Measurements from ENCODE around the gene TOR2A.

The TOR2A gene

GRCh38 chr9:127717766-127718165 is 17.3 kb downstream of the TOR2A start:
- DNase-seq, result no peak

DNA sequence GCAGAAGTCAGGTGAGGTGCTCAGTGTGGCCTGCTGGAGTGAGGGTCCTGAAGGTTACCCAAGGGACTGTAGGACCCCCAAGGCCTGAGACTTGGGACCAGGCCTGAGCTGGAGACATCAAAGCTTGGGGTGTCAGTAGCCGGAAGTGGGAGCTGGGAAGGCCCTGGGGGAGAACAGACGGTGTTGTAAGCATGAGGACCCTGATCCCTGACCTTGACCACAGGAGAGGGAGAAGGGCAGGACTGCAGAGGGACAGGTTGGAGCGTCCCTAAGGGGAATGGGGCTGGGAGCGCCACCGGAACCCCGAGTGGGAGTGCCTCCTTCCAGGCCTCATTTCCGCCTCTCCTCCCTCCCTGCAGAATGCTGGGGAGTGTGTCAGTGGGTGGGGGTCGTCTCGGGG is 18.7 kb downstream of the TOR2A start:
- DNase-seq, result no peak

DNA sequence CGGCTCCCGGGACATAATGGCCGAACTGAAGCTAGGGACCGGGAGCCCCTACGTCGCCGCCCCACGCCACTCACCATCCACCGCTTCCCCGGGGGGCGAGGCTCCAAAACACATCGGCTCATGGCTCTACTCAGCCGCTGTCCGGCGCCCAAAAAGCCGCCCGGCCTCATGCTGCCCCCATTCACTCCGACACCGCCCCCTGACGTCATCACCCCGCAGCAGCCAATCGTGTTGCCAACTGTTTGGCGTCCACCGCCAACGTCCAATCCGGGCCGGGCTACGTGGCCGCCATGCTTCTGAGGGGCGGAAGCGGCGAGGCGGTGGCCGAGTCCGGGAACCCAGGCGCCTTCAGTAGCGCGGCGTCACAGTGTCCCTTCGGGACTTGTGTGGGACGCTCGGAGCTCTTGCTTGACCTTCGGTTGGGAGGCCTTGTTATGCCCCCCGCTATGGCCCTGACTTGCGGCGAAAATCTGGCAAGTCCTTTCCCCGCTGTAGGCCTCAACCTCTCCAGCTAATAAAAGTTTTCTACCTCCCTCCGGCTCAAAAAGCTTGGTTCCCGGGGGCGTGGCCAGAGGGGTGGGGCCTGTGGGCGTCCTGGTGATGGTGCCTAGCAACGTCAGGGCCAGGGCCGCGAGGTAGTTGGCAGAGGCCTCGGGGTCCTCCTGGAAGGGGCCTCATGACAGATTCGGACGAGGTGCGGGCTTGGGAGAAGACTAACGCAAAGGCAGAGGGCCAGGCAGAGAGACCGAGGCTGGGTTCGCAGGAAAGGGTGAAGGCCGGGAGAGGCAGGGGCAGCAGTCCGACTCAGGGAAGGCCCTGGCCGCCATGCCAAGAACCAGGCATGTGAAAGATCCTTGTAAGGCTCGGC is 19.4 kb downstream of the TOR2A start, which contains the start of the genes PTRH1 and TTC16:
Gene PTRH1, minus strand, starts transcription at position 194 of the 868 bp plus-strand sequence. Its CDS starts 24 bp downstream, at position 170.
Gene TTC16, plus strand, starts transcription at position 610 of the 868 bp plus-strand sequence. Its CDS starts 67 bp downstream, at position 677.
- peak; percentile 94 to 97 for DNase-seq

DNA sequence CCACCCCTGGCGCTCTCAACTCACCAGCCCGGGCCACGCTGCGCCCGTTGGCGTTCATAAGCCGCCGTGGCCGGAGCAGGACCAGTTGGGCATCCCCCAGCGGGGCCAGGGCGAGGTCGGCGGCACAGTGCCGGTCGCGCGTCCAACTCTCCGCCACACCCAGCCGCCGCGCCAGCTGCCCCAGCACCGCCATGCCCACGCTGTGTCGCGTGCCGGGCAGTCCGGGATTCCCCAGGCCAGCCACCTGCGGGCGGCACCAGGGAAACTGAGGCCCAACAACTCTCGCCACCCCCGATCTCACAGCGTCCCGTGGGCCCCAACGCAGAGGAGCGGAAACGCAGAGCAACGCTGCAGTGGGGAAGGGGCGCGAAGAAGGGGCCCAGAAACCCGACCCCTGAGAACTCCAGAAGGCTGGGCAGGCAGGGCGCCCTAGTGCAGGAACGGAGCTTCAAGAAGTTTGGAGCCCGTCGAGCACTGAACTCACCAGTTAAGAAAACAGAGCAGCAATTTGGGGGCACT is 20.1 kb downstream of the TOR2A start:
- DNase-seq, result no peak

- DNase-seq, result no peak
These were observed 20.9 kb downstream of the TOR2A start for GRCh38 chr9:127714020-127714750.

- DNase-seq, result no peak
These were observed 22.2 kb downstream of the TOR2A start for GRCh38 chr9:127712867-127713266.

DNA sequence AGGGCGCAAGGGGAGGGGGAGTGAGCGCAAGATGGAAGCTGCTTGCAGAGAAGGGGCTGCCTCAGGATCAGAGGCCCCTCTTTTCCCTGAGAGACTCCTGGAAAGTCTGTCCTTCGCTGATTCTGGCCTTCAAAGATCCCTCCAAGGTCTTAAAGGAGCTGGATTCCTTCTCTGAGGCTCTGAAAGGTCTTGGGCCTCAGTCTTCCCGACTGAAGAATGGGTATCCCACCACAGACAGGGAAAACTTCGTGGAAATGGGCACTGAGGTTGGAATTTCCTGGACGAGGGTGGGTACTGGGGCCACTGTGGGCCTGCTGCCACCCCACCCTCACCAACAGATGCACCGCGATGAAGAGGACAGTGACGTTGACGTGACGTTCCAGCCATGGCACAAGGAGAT is 22.7 kb downstream of the TOR2A start:
- no peak for DNase-seq

DNA sequence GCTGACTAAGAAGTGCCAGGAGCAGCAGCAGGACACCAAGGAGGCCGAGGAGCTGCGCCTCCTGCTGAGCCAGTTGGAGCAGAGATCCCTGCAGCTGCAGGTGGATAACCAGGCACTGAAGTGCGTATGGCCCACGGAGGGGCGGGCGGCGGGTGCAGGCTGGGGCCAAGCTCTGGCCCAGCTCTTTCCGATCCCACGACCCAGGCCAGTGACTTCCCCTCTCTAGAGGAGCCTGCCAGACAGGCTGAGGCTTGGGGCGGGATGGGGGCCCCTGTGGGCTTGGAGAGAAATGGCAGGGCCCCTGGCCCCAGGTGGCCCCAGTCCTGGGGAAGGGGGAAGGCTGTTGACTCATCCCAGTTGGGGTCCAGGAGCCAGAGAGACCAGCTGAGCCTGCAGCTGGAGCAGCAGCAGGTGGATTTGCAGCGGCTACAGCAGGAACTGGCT is 23.2 kb downstream of the TOR2A start:
- DNase-seq, result no peak

DNA sequence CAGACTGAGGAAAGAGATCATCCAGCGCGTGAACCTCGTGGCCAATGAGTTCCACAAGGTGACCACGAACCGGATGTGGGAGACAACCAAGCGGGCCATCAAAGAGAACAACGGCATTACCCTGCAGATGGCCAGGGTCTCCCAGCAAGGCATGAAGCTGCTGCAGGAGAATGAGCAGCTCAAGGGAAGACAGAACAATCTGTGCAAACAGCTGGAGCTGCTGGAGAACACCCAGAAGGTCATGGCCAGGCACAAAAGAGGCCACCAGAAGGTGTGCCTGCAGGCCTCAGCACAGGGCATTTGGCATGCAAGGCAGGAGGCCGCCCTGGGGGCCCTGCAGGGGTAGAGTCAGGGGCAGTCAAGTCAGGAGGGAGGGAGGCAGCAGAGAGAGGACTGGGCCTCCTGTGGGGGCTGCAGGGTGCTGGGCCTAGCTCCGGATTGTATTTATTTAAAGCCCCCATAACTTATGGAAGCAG is 23.8 kb downstream of the TOR2A start:
- no peak for DNase-seq

- no peak for DNase-seq
These were observed 24.8 kb downstream of the TOR2A start for GRCh38 chr9:127710204-127710783.

GRCh38 chr9:127708952-127709587 is 26.0 kb downstream of the TOR2A start:
- DNase-seq, result no peak

DNA sequence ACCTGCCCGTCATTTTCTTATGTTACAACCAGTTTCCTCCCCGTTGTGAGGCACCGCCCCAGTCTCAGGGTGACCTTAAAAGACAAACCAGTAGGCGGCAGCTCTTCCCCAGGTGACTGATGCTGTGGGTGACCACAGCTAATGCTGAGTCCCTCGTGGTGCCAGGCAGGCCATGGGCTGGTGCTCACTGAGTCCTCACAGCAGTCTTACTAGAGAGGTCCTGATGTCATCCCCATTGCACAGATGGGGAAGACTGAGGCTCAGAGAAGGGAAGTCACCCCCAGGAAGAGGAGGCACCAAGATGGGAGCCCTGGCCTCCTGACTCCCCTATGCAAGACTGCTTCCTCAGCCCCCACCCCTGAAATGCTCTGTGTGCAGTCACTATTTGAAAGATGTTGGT is 27.3 kb downstream of the TOR2A start:
- no peak for DNase-seq

GRCh38 chr9:127706836-127707241 is 28.3 kb downstream of the TOR2A start, which contains the start of gene CFAP157:
Gene CFAP157 (plus strand): TSS chr9:127706988. CDS start chr9:127707032, 44 bp downstream.
- DNase-seq, result no peak

GRCh38 chr9:127705577-127706379 is 29.3 kb downstream of the TOR2A start:
- DNase-seq, result no peak

- DNase-seq, result no peak
These were observed 31.7 kb downstream of the TOR2A start for GRCh38 chr9:127703289-127703946.

DNA sequence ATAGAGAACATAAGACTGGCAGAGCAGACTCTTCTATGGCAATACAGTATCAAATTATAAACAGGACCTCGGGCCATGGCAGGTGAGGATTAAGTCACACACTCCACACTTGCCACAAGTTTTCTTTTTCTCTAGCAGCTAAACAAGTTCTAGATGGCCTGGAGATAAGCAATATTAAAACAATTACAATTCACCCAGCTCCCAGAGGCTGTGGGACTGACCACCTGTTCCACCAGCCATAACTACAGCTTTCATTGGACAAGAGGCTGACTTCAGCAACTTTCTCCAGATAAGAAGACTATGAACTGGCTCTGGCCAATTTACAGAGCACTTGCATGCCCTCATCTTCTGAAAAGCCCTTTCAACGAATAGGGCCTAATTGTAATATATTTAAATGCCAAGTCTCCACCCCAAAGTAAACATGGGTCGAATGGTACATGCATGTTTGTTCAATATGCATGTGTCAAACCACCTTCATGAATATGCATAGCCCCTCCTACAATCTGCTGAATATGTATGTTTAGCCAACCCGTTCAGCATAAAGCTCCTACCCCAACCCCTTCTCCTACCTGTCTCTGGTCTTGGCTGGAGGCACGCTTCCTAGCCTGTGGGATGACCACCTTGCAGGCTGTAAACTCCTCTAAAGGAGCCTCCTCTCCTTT is 34.4 kb downstream of the TOR2A start:
- DNase-seq, result no peak

DNA sequence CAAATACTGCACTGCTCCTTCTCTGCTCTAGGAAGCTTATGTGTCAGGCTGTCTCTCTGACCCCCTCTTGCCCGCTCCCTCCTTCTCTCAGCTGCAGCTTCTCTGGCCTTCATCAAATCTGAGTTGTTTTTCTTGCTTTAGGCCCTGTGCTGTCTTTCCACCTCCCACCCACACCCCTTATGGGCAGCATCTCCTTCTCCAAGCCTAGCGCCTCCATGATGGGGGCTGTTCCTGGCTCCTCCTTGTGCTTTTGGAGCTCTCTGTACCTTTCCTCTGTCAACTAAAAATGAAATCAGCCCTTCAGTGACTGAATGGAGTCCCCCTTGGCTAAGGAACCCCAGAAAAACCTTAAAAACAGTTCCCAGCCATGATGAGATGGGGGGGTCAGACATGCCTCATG is 35.0 kb downstream of the TOR2A start:
- peak in 1 of 2 donors; percentile 40 for DNase-seq

DNA sequence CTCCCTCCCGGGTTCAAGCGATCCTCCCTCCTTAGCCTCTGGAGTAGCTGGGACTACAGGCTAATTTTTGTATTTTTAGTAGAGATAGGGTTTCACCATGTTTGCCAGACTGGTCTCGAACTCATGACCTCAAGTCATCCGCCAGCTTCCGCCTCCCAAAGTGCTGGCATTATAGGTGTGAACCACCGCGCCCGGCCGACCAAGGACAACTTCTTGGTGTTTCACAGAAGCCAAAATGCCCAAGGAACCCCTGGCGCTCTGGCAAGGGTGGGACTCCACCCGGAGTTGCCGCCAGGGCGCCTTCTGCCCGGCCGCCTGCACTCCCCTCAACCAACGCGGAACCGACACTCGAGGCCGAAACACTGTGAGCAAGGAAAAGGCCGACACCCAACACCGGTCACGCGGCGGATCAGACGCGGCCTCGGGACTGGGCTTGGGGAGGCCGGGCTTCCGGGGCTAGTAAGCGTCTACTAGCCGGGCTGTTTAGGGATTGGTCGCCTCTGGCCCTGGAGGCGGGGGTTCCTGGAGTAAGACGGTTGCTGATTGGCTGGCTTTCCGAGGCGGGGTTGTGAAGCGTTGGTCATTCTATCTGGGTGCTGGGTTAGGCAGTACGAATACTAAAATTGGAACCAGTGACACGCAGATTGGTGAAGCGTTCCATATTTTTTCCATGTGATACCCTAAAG is 36.0 kb downstream of the TOR2A start:
- DNase-seq, result peak; percentile 95

GRCh38 chr9:127698386-127698785 is 36.7 kb downstream of the TOR2A start:
- DNase-seq, result no peak

- DNase-seq, result no peak
These were observed 37.5 kb downstream of the TOR2A start for GRCh38 chr9:127697575-127697974.

Measured in hippocampal formation (tissue), 2 donors.